T-helper 2 cell treated with Interferon-gamma antibody and Interleukin-4, amounts not matched to agents 5 μg/mL and 100 μg/mL, for 36 hours (primary cell): ENCODE measurements around the gene YEATS4.

Experiments used
- DNase-seq: peaks from one replicate; pipeline ENCODE4 v3.0.0; 2021; ENCODE audit warnings: low spot score
- H3K27ac Mint-ChIP-seq: one replicate; pipeline ENCODE4 v1.8.0; 2021; ENCODE audit warnings: mild to moderate bottlenecking, mixed read lengths
- H3K27me3 Mint-ChIP-seq: one replicate; pipeline ENCODE4 v1.8.0; 2021; ENCODE audit warnings: low read depth, mixed read lengths
- H3K36me3 Mint-ChIP-seq: one replicate; pipeline ENCODE4 v1.8.0; 2021; ENCODE audit warnings: low read depth, mixed read lengths
- H3K4me1 Mint-ChIP-seq: one replicate; pipeline ENCODE4 v1.8.0; 2021; ENCODE audit warnings: low read depth, mixed read lengths
- H3K4me3 Mint-ChIP-seq: one replicate; pipeline ENCODE4 v1.8.0; 2022; ENCODE audit warnings: mild to moderate bottlenecking, moderate library complexity, mixed read lengths
- H3K9me3 Mint-ChIP-seq: one replicate; pipeline ENCODE4 v1.8.0; 2021; ENCODE audit warnings: mixed read lengths

YEATS4 gene

GRCh38 chr12:69389831-69390230 lies 30.3 kb downstream of the YEATS4 start:
- H3K27me3 Mint-ChIP-seq = no peaks in the 10 kb centered on the region
- peaks cover 9% of the 10 kb centered on the region for H3K4me1 Mint-ChIP-seq
- no peak overlapping the region for H3K4me3 Mint-ChIP-seq
- DNase-seq = no peak
- H3K36me3 Mint-ChIP-seq = peaks cover 40% of the 10 kb centered on the region
- no peak overlapping the region for H3K27ac Mint-ChIP-seq
- no peaks in the 10 kb centered on the region for H3K9me3 Mint-ChIP-seq

GRCh38 chr12:69392179-69392928 lies 32.8 kb downstream of the YEATS4 start:
- Mint-ChIP-seq H3K27me3 (no peaks in the 10 kb centered on the region), H3K4me1 (peaks cover 5% of the 10 kb centered on the region), H3K9me3 (peaks cover 6% of the 10 kb centered on the region), H3K36me3 (peaks cover 52% of the 10 kb centered on the region), H3K27ac (no peak overlapping the region), H3K4me3 (no peak overlapping the region)
- no peak for DNase-seq

GRCh38 chr12:69396041-69396440 lies 36.5 kb downstream of the YEATS4 start:
- Mint-ChIP-seq H3K4me3 (no peak overlapping the region), H3K27ac (no peak overlapping the region), H3K9me3 (peaks cover 10% of the 10 kb centered on the region), H3K36me3 (peaks cover 41% of the 10 kb centered on the region), H3K4me1 (peaks cover 2% of the 10 kb centered on the region), H3K27me3 (no peaks in the 10 kb centered on the region)
- DNase-seq = no peak

- H3K27me3 Mint-ChIP-seq = no peaks in the 10 kb centered on the region
- peaks cover 2% of the 10 kb centered on the region for H3K4me1 Mint-ChIP-seq
- peaks cover 10% of the 10 kb centered on the region for H3K9me3 Mint-ChIP-seq
- no peak overlapping the region for H3K4me3 Mint-ChIP-seq
- H3K27ac Mint-ChIP-seq = no peak overlapping the region
- no peak for DNase-seq
- H3K36me3 Mint-ChIP-seq = peaks cover 33% of the 10 kb centered on the region
Measured at GRCh38 chr12:69396963-69397362, 37.4 kb downstream of the YEATS4 start.

GRCh38 chr12:69397978-69398377 lies 38.4 kb downstream of the YEATS4 start:
- Mint-ChIP-seq H3K9me3 (peaks cover 10% of the 10 kb centered on the region), H3K36me3 (peaks cover 24% of the 10 kb centered on the region), H3K27ac (no peak overlapping the region), H3K27me3 (no peaks in the 10 kb centered on the region), H3K4me1 (no peaks in the 10 kb centered on the region), H3K4me3 (no peak overlapping the region)
- no peak for DNase-seq

- peaks cover 13% of the 10 kb centered on the region for H3K36me3 Mint-ChIP-seq
- DNase-seq = no peak
- no peaks in the 10 kb centered on the region for H3K4me1 Mint-ChIP-seq
- no peak overlapping the region for H3K4me3 Mint-ChIP-seq
- no peaks in the 10 kb centered on the region for H3K27me3 Mint-ChIP-seq
- H3K27ac Mint-ChIP-seq = no peak overlapping the region
- H3K9me3 Mint-ChIP-seq = peaks cover 6% of the 10 kb centered on the region
Measured at GRCh38 chr12:69401940-69402339, 42.4 kb downstream of the YEATS4 start.

- H3K36me3 Mint-ChIP-seq = no peaks in the 10 kb centered on the region
- no peaks in the 10 kb centered on the region for H3K27me3 Mint-ChIP-seq
- H3K4me3 Mint-ChIP-seq = no peak overlapping the region
- no peak overlapping the region for H3K27ac Mint-ChIP-seq
- H3K4me1 Mint-ChIP-seq = no peaks in the 10 kb centered on the region
- no peaks in the 10 kb centered on the region for H3K9me3 Mint-ChIP-seq
- DNase-seq = no peak
Measured at GRCh38 chr12:69404851-69405565, 45.5 kb downstream of the YEATS4 start.

- DNase-seq = no peak
- no peaks in the 10 kb centered on the region for H3K9me3 Mint-ChIP-seq
Measured at GRCh38 chr12:69405566-69405865, 46.0 kb downstream of the YEATS4 start.

GRCh38 chr12:69406217-69406616 lies 46.7 kb downstream of the YEATS4 start:
- Mint-ChIP-seq H3K36me3 (peaks cover 4% of the 10 kb centered on the region), H3K27ac (no peak overlapping the region), H3K9me3 (no peaks in the 10 kb centered on the region), H3K27me3 (no peaks in the 10 kb centered on the region), H3K4me1 (no peaks in the 10 kb centered on the region), H3K4me3 (no peak overlapping the region)
- DNase-seq = no peak

More at GRCh38 chr12:69405566-69405865, 46.0 kb downstream of the YEATS4 start:
- H3K36me3 Mint-ChIP-seq = peaks cover 4% of the 10 kb centered on the region
- H3K27ac Mint-ChIP-seq = no peak overlapping the region
- H3K4me3 Mint-ChIP-seq = no peak overlapping the region
- no peaks in the 10 kb centered on the region for H3K4me1 Mint-ChIP-seq
- H3K27me3 Mint-ChIP-seq = no peaks in the 10 kb centered on the region

GRCh38 chr12:69410571-69410970 lies 51.0 kb downstream of the YEATS4 start:
- no peak overlapping the region for H3K27ac Mint-ChIP-seq
- no peaks in the 10 kb centered on the region for H3K4me1 Mint-ChIP-seq
- H3K27me3 Mint-ChIP-seq = no peaks in the 10 kb centered on the region
- no peak overlapping the region for H3K4me3 Mint-ChIP-seq
- DNase-seq = no peak
- no peaks in the 10 kb centered on the region for H3K9me3 Mint-ChIP-seq
- peaks cover 4% of the 10 kb centered on the region for H3K36me3 Mint-ChIP-seq

GRCh38 chr12:69412655-69413054 lies 53.1 kb downstream of the YEATS4 start:
- Mint-ChIP-seq H3K9me3 (no peaks in the 10 kb centered on the region), H3K27me3 (no peaks in the 10 kb centered on the region), H3K4me3 (no peak overlapping the region), H3K27ac (no peak overlapping the region), H3K4me1 (no peaks in the 10 kb centered on the region), H3K36me3 (peaks cover 4% of the 10 kb centered on the region)
- DNase-seq = no peak

- H3K27ac Mint-ChIP-seq = no peak overlapping the region
Measured at GRCh38 chr12:69415471-69416275, 56.1 kb downstream of the YEATS4 start.

GRCh38 chr12:69417231-69417630 lies 57.7 kb downstream of the YEATS4 start:
- DNase-seq = no peak
- H3K4me1 Mint-ChIP-seq = no peaks in the 10 kb centered on the region
- no peaks in the 10 kb centered on the region for H3K9me3 Mint-ChIP-seq
- no peaks in the 10 kb centered on the region for H3K36me3 Mint-ChIP-seq
- H3K27ac Mint-ChIP-seq = no peak overlapping the region
- H3K27me3 Mint-ChIP-seq = no peaks in the 10 kb centered on the region
- no peak overlapping the region for H3K4me3 Mint-ChIP-seq

More at GRCh38 chr12:69415471-69416275, 56.1 kb downstream of the YEATS4 start:
- H3K9me3 Mint-ChIP-seq = no peaks in the 10 kb centered on the region
- no peaks in the 10 kb centered on the region for H3K36me3 Mint-ChIP-seq
- H3K4me3 Mint-ChIP-seq = no peak overlapping the region
- DNase-seq = no peak
- H3K4me1 Mint-ChIP-seq = no peaks in the 10 kb centered on the region
- H3K27me3 Mint-ChIP-seq = no peaks in the 10 kb centered on the region

GRCh38 chr12:69417741-69418167 lies 58.2 kb downstream of the YEATS4 start:
- Mint-ChIP-seq H3K4me1 (no peaks in the 10 kb centered on the region), H3K4me3 (no peak overlapping the region), H3K27ac (no peak overlapping the region), H3K27me3 (no peaks in the 10 kb centered on the region), H3K9me3 (no peaks in the 10 kb centered on the region), H3K36me3 (no peaks in the 10 kb centered on the region)
- DNase-seq = no peak
